ENCODE measurements around the gene NME7.
"Not testable (repeated sequence)": the region's sequence is repeated elsewhere in the genome, so short reads cannot be mapped to it uniquely, and the experiment has no call there.

NME7 gene

GRCh38 chr1:169212088-169212487 lies 155.5 kb downstream of the NME7 start:
- no peak for DNase-seq

GRCh38 chr1:169207797-169208520 lies 159.6 kb downstream of the NME7 start:
- no peak for DNase-seq

GRCh38 chr1:169204157-169204556 lies 163.4 kb downstream of the NME7 start:
- no peak for DNase-seq

- DNase-seq: no peak
Observed at GRCh38 chr1:169202791-169203665, 164.6 kb downstream of the NME7 start.

- no peak for DNase-seq
Observed at GRCh38 chr1:169201084-169201619, 166.4 kb downstream of the NME7 start.

- DNase-seq: no peak
Observed at GRCh38 chr1:169200319-169200718, 167.3 kb downstream of the NME7 start.

GRCh38 chr1:169196581-169196980 lies 171.0 kb downstream of the NME7 start:
- DNase-seq: no peak

- DNase-seq: no peak
Observed at GRCh38 chr1:169196161-169196560, 171.4 kb downstream of the NME7 start.

GRCh38 chr1:169193191-169193850 lies 174.3 kb downstream of the NME7 start:
- DNase-seq: no peak

- no peak for DNase-seq
Observed at GRCh38 chr1:169186106-169186505, 181.5 kb downstream of the NME7 start.

GRCh38 chr1:169184812-169185211 lies 182.8 kb downstream of the NME7 start:
- DNase-seq: no peak

- DNase-seq: no peak
Observed at GRCh38 chr1:169180174-169180573, 187.4 kb downstream of the NME7 start.

GRCh38 chr1:169179431-169179830 lies 188.2 kb downstream of the NME7 start:
- DNase-seq: not testable (repeated sequence)

GRCh38 chr1:169175461-169175860 lies 192.1 kb downstream of the NME7 start:
- no peak for DNase-seq

GRCh38 chr1:169163059-169163458 lies 204.5 kb downstream of the NME7 start:
- DNase-seq: no peak

GRCh38 chr1:169161496-169162194 lies 206.0 kb downstream of the NME7 start:
- DNase-seq: no peak

- DNase-seq: no peak
Observed at GRCh38 chr1:169160845-169161495, 206.6 kb downstream of the NME7 start.

- DNase-seq: no peak
Observed at GRCh38 chr1:169156580-169156979, 211.0 kb downstream of the NME7 start.

- no peak for DNase-seq
Observed at GRCh38 chr1:169155675-169156074, 211.9 kb downstream of the NME7 start.

GRCh38 chr1:169151338-169151837 lies 216.2 kb downstream of the NME7 start:
- DNase-seq: no peak

GRCh38 chr1:169150641-169151337 lies 216.8 kb downstream of the NME7 start:
- no peak for DNase-seq

Measured in NCI-H526 treated with DMSO at 0.1 percent for 48 hours (cell line).